Cortex of kidney (tissue), 1 donor: ENCODE measurements around the gene AAGAB.
A peak's percentile ranks its signal among the peaks of the same experiment; 100 is the strongest.
"Not testable (repeated sequence)": the region's sequence is repeated elsewhere in the genome, so short reads cannot be mapped to it uniquely, and the experiment has no call there.

Source experiments
- DNase-seq: peaks from one replicate; lab custom pipeline; 2025; lab: John Stamatoyannopoulos, UW

The AAGAB gene, protein sequence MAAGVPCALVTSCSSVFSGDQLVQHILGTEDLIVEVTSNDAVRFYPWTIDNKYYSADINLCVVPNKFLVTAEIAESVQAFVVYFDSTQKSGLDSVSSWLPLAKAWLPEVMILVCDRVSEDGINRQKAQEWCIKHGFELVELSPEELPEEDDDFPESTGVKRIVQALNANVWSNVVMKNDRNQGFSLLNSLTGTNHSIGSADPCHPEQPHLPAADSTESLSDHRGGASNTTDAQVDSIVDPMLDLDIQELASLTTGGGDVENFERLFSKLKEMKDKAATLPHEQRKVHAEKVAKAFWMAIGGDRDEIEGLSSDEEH

GRCh38 chr15:67254238-67255175, at the start of gene AAGAB, which contains the start of gene IQCH:
Gene AAGAB (minus strand): TSS chr15:67254661. CDS start chr15:67254631, 30 bp downstream.
Gene IQCH (plus strand): TSS chr15:67254786. CDS start chr15:67254897, 111 bp downstream.
- DNase-seq: peak; percentile 79

DNA sequence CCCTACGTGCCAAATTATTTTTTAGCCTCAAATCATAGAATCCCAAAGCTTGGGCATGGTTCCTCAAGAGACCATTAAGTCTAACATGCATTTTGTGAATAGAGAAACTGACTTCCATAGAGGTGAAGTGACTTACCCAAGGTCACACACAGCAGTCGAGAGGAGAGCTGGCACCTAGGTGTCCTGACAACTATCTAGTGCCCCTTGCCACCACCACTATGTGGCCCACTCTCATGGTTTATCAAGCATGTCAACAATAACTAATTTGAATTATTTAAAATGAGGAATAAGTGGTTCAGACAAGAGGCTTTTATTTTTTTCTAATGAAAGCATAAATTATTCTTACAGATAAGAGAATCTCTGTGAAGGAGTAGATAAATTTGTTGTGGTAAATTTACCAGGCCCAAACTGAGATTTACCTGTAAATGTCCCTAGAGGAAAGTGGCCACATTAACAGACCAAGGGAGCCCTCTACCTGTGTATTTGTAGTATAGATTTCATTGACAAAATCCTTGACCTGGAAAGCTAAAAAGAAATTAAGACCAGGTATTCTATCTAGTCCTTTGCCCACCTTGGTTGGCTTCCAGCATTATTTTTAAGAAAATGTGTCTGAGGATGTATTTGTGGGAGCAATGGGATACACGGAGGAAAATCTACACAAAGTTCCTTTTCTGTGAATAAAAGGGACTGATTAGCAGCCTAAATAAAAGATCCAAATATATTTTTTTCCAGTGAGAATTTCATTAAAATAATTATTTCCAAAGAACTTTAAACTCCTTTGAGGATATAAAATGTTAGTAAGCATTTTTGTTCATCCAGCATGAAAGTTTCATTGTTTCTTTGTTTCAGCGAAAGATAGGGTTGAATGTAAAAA, 49.3 kb upstream of the AAGAB start:
- no peak for DNase-seq

- no peak for DNase-seq
These were observed 46.0 kb upstream of the AAGAB start for GRCh38 chr15:67300266-67301025.

- DNase-seq: no peak
These were observed 42.2 kb upstream of the AAGAB start for GRCh38 chr15:67296684-67297083.

GRCh38 chr15:67296188-67296587, 41.7 kb upstream of the AAGAB start:
- DNase-seq: no peak

DNA sequence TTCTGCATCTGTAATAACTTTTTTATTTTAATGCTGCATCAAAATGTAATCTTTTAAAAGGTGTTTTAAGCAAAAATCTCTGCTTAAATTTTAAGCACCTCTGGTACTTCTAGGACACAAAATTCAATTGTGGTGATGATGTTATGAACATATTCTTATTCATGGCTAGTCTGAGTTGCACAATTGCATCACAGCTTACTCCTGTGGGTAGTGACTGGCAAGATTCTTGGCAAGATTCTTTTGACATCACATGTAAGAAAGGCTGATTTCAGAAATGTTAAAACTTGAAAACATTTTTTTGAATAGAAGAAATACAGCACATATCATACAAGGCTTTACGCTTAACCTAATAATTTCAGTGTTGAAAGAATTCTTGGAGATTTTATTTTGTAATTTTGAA, 35.9 kb upstream of the AAGAB start:
- no peak for DNase-seq

DNA sequence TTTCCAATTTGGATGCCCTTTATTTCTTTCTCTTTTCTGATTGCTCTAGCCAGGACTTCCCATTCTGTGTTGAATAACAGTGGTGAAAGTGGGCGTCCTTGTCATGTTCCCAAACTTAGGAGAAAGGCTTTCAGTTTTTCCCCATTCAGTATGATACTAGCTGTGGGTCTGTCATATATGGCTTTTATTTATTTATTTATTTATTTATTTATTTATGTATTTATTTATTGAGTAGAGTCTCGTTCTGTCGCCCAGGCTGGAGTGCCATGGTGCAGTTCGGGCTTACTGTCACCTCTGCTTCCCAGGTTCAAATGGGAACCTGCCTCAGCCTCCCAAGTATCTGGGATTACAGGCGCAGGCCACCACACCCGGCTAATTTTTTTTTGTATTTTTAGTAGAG, 31.9 kb upstream of the AAGAB start:
- DNase-seq: not testable (repeated sequence)

- DNase-seq: not testable (repeated sequence)
These were observed 31.2 kb upstream of the AAGAB start for GRCh38 chr15:67285625-67286024.

GRCh38 chr15:67281714-67282113, 27.3 kb upstream of the AAGAB start:
- DNase-seq: no peak

DNA sequence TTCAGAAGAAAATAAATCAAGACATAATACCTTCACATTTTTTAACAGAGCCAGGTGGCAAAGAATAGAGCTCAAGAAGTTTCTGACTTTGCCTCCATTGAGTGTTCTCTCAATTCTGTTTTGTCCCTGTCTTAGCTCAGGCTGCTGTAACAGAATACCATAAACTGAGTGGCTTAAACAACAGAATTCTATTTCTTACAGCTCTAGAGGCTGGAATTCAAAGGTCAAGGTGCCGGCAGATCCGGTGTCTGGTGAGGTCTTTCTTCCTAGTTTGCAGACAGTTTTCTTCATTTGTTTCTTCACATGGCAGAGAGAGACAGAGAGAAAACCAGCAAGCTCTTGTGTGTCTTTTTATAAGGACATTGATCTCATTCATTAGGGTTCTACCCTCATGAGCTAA, 25.8 kb upstream of the AAGAB start:
- no peak for DNase-seq

GRCh38 chr15:67276666-67277065, 22.2 kb upstream of the AAGAB start:
- no peak for DNase-seq

GRCh38 chr15:67274236-67274635, 19.8 kb upstream of the AAGAB start:
- no peak for DNase-seq

- no peak for DNase-seq
These were observed 13.8 kb upstream of the AAGAB start for GRCh38 chr15:67267951-67268941.

DNA sequence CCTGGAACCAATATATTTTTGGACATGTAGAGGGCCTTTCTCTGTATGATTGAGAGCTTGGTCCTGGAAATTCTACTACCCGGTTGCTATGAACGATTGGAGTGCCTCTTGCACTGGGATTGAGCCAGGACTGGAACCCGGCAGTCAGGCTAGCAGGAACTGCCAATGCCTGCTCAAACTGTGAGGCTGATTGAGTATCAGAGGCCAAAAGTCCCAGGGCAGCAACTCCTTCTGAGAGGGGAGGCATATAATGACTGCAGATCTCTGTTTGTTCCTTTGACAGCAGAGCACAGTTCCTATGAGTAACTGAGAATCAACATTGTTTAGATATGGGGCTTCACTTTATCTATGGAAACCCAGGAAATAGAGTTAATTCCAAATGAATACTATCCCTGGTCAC, 13.0 kb upstream of the AAGAB start:
- no peak for DNase-seq

DNA sequence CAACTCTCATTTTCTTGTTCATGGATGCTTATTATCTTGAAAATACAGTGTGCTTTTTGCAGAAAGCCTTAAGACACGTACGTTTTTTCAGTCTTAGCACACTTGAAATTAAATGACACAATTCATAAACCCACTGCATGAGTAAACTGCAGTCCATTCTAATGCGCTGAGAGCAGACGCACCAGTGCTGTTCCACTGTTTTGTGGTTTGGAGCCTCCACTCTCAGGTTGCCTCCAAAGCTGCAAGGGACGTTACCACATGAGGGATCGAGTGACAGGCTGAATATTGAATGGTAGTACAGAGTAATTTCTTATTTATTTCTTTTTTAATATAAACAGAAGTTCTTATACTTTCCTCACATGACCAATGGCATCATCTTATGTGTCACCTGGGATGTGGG, 12.4 kb upstream of the AAGAB start:
- no peak for DNase-seq

GRCh38 chr15:67259806-67260205, 5.3 kb upstream of the AAGAB start:
- no peak for DNase-seq

DNA sequence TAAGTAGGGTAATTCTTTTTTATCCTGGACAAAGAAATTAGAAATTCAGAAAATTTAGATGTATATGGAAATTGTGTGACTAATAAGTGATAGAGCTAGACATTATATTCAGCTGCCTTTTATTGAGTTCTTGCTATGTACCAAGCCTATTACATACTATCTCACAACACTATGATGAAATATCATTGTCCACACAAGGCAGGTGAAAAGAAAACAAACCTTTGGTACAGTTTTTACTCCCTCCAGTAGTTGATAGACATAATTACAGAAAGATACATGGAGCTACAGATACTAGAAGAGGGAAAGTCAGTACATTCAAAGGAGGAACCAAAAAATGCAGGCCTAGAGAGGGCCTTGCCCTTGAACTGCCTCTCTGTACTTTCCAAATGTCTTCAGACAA, 4.9 kb upstream of the AAGAB start:
- no peak for DNase-seq

GRCh38 chr15:67258412-67258811, 4.0 kb upstream of the AAGAB start:
- DNase-seq: not testable (repeated sequence)

DNA sequence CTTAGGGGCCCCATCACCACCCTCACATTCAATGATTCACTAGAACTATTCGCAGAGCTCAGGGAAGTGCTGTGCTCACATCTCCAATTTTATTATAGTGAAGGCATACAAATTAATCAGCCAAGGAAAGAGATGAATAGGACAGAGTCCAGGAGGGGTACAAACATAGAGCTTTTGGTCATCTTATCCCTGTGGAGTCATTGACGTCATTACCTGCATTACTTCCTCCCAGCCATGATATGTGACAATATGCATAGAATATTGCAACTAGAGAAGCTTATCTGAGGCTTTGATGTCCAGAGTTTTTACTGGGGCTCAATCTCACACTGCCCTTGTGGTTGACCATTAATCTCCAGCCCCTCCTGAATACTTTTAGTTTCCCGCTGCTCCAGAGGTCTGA, 1.6 kb upstream of the AAGAB start:
- no peak for DNase-seq
